A549 (cell line): ENCODE results near the gene RETREG1.

Experiments used
- CEBPB ChIP-seq, 2 experiments: fragments of >200 bp in 1 of 2; sonication (Bioruptor Twin) in 1 of 2; formaldehyde crosslinking in 1 of 2; IDR thresholded peaks; 2 replicates each; pipeline ENCODE4 v1.6.1; 2012 to 2016
- MYC ChIP-seq: IDR thresholded peaks from 2 replicates; pipeline ENCODE4 v1.6.1; 2012; ENCODE audit warnings: mild to moderate bottlenecking, inconsistent platforms, low read length, improper control_type of control experiment, borderline replicate concordance
- POLR2AphosphoS2 ChIP-seq: conservative IDR thresholded peaks from 2 replicates; pipeline ENCODE4 v1.6.1; 2012; ENCODE audit warnings: low read length, improper control_type of control experiment, inconsistent platforms
- RCOR1 ChIP-seq: fragments of 150-350 bp; IDR thresholded peaks from 2 replicates; pipeline ENCODE4 v1.6.1; 2014; ENCODE audit warnings: antibody characterized with exemption, low read length, low read depth
- RFX5 ChIP-seq: fragments of 450-650 bp; IDR thresholded peaks from 2 replicates; pipeline ENCODE4 v1.7.1; 2014; ENCODE audit warnings: antibody characterized with exemption, mild to moderate bottlenecking, moderate library complexity
- TP53 ChIP-seq: fragments of 250-450 bp; sonication (Bioruptor Pico); IDR thresholded peaks from 2 replicates; pipeline ENCODE4 v1.5.0; 2021; ENCODE audit warnings: mild to moderate bottlenecking, moderate library complexity
- TF ChIP-seq, protein P1 (sequence below): IDR thresholded peaks from 2 replicates; pipeline ENCODE4 v1.6.1; 2012

GRCh38 chr5:16534280-16534679 is 82.5 kb downstream of the RETREG1 start:
- TF ChIP-seq, protein P1, sequence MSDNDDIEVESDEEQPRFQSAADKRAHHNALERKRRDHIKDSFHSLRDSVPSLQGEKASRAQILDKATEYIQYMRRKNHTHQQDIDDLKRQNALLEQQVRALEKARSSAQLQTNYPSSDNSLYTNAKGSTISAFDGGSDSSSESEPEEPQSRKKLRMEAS: no peak
- TF ChIP-seq MYC (no peak), CEBPB (IDR thresholded peaks at IDR 0.05) (no peak), RFX5 (no peak), TP53 (no peak), POLR2AphosphoS2 (no peak), RCOR1 (no peak)
